IMR-90 (cell line): Measurements from ENCODE around the gene PTPRG. TPM values are rescaled to one million over a fixed set of nuclear protein-coding genes. Genes with fewer than 3 reads are reported as not detected.

Experiments used
- ATAC-seq: fragments of 200-7000 bp; cut with Tn5 transposase; 2 replicates; pipeline ENCODE4 v1.9.1; 2020; ENCODE audit warnings: low read depth, mild to moderate bottlenecking, moderate library complexity
- BruUV-seq: library from RNA; stranded (reverse); fragments of 400-500 nt; replicated peaks from 2 replicates; lab custom pipeline; 2021; lab: Mats Ljungman, UMichigan
- CTCF ChIA-PET: fragments of 300-600 bp; formaldehyde crosslinking; extraction: SDS; loops from one replicate; lab custom pipeline; 2021; ENCODE audit warnings: antibody characterized with exemption; lab: Yijun Ruan, JAX
- POLR2A ChIA-PET: fragments of 300-600 bp; sonication (Branson Sonifier 250); formaldehyde crosslinking; loops from one replicate; lab custom pipeline; 2022; ENCODE audit warnings: antibody characterized with exemption; ENCODE audit not compliant: unreplicated experiment; lab: Charles Lee
- DNase-seq: peaks from one replicate; pipeline ENCODE4 v3.0.0; 2013
- H2AFZ ChIP-seq: replicated peaks from 2 replicates; pipeline ENCODE3; 2013; ENCODE audit warnings: low read length, mild to moderate bottlenecking; ENCODE audit not compliant: poor library complexity
- H2AK5ac ChIP-seq: 2 replicates; pipeline ENCODE4 v1.6.1; 2013; ENCODE audit warnings: low read depth, low read length, inconsistent platforms
- H2AK9ac ChIP-seq: replicated peaks from 2 replicates; pipeline ENCODE3; 2013; ENCODE audit warnings: mild to moderate bottlenecking, low read depth, low read length, moderate library complexity; ENCODE audit not compliant: poor library complexity
- H2BK120ac ChIP-seq: 2 replicates; pipeline ENCODE4 v1.6.1; 2013; ENCODE audit warnings: low read depth, low read length, inconsistent platforms
- H2BK15ac ChIP-seq: 3 replicates; pipeline ENCODE4 v1.6.1; 2013; ENCODE audit warnings: low read depth, low read length, inconsistent platforms
- H2BK20ac ChIP-seq: 2 replicates; pipeline ENCODE4 v1.6.1; 2013; ENCODE audit warnings: low read depth, mild to moderate bottlenecking, inconsistent platforms, low read length, moderate library complexity
- H2BK5ac ChIP-seq: 2 replicates; pipeline ENCODE4 v1.6.1; 2013; ENCODE audit warnings: mild to moderate bottlenecking, low read depth, low read length, inconsistent platforms; ENCODE audit not compliant: poor library complexity, severe bottlenecking
- H3K14ac ChIP-seq: replicated peaks from 2 replicates; pipeline ENCODE4 v1.6.1; 2013; ENCODE audit warnings: low read depth, low read length, inconsistent platforms
- H3K18ac ChIP-seq: 2 replicates; pipeline ENCODE4 v1.6.1; 2013; ENCODE audit warnings: low read depth, low read length, control low read depth
- H3K23ac ChIP-seq: 2 replicates; pipeline ENCODE4 v1.6.1; 2013; ENCODE audit warnings: low read depth, low read length, inconsistent platforms
- H3K27ac ChIP-seq: 2 replicates; pipeline ENCODE4 v1.5.1; 2013; ENCODE audit warnings: mild to moderate bottlenecking, control low read depth, low read length; ENCODE audit not compliant: insufficient read depth
- H3K27me3 ChIP-seq: 2 replicates; pipeline ENCODE4 v1.6.1; 2013; ENCODE audit warnings: low read length; ENCODE audit not compliant: control insufficient read depth, insufficient read depth
- H3K36me3 ChIP-seq: 2 replicates; pipeline ENCODE4 v1.6.1; 2013; ENCODE audit warnings: low read length, mixed read lengths; ENCODE audit not compliant: control insufficient read depth, insufficient read depth
- H3K4ac ChIP-seq: 2 replicates; pipeline ENCODE4 v1.6.1; 2013; ENCODE audit warnings: low read depth, low read length, inconsistent platforms
- H3K4me1 ChIP-seq: 2 replicates; pipeline ENCODE4 v1.6.1; 2013; ENCODE audit warnings: low read length, mixed read lengths; ENCODE audit not compliant: control insufficient read depth, insufficient read depth
- H3K4me2 ChIP-seq: 2 replicates; pipeline ENCODE4 v1.6.1; 2013; ENCODE audit warnings: low read depth, mild to moderate bottlenecking, control low read depth, low read length, moderate library complexity
- H3K4me3 ChIP-seq: 2 replicates; pipeline ENCODE4 v1.5.1; 2013; ENCODE audit warnings: low read depth, mild to moderate bottlenecking, control low read depth, low read length, moderate library complexity; ENCODE audit not compliant: insufficient read depth
- H3K56ac ChIP-seq: 2 replicates; pipeline ENCODE4 v1.6.1; 2013; ENCODE audit warnings: low read length, inconsistent platforms; ENCODE audit not compliant: insufficient read depth; ENCODE audit errors: extremely low read depth
- H3K79me1 ChIP-seq, 2 experiments: 2 replicates each; pipeline ENCODE4 v1.6.1; 2013; ENCODE audit warnings: low read length in 2 of 2, inconsistent platforms in 1 of 2, low read depth in 1 of 2
- H3K9ac ChIP-seq: 2 replicates; pipeline ENCODE4 v1.6.1; 2013; ENCODE audit warnings: low read depth, low read length, control low read depth
- H3K9me1 ChIP-seq: 2 replicates; pipeline ENCODE4 v1.6.1; 2013; ENCODE audit warnings: low read length, inconsistent platforms; ENCODE audit not compliant: insufficient read depth
- H3K9me3 ChIP-seq: 2 replicates; pipeline ENCODE4 v1.6.1; 2013; ENCODE audit warnings: low read length; ENCODE audit not compliant: control insufficient read depth, insufficient read depth
- H4K20me1 ChIP-seq: 2 replicates; pipeline ENCODE4 v1.6.1; 2013; ENCODE audit warnings: low read length, inconsistent platforms; ENCODE audit not compliant: insufficient read depth
- H4K5ac ChIP-seq: 2 replicates; pipeline ENCODE4 v1.6.1; 2013; ENCODE audit warnings: mild to moderate bottlenecking, low read depth, low read length, control low read depth
- H4K8ac ChIP-seq, 2 experiments: 2 replicates each; pipeline ENCODE4 v1.6.1; 2013; ENCODE audit warnings: low read depth in 2 of 2, low read length in 2 of 2, control low read depth in 1 of 2, inconsistent platforms in 1 of 2
- H4K91ac ChIP-seq: 2 replicates; pipeline ENCODE4 v1.6.1; 2013; ENCODE audit warnings: low read depth, low read length, inconsistent platforms; ENCODE audit not compliant: insufficient read depth
- BHLHE40 ChIP-seq: fragments of 150-350 bp; IDR thresholded peaks from 2 replicates; pipeline ENCODE4 v1.6.1; 2016; ENCODE audit warnings: mild to moderate bottlenecking, low read depth, low read length
- CEBPB ChIP-seq: IDR thresholded peaks from 2 replicates; pipeline ENCODE4 v1.6.1; 2012; ENCODE audit warnings: low read depth, low read length, improper control_type of control experiment
- CHD1 ChIP-seq: IDR thresholded peaks from 2 replicates; pipeline ENCODE4 v1.6.1; 2012; ENCODE audit warnings: low read depth, low read length, improper control_type of control experiment
- ELK1 ChIP-seq: fragments of 150-350 bp; IDR thresholded peaks from 2 replicates; pipeline ENCODE4 v1.6.1; 2016; ENCODE audit warnings: low read depth, mild to moderate bottlenecking, low read length, moderate library complexity, borderline replicate concordance
- FOS ChIP-seq: fragments of 150-350 bp; IDR thresholded peaks from 2 replicates; pipeline ENCODE4 v1.6.1; 2016; ENCODE audit warnings: low read depth, low read length
- MAFK ChIP-seq: IDR thresholded peaks from 2 replicates; pipeline ENCODE4 v1.6.1; 2012; ENCODE audit warnings: low read depth, low read length, improper control_type of control experiment
- MAZ ChIP-seq: IDR thresholded peaks from 2 replicates; pipeline ENCODE4 v1.6.1; 2012; ENCODE audit warnings: low read depth, mild to moderate bottlenecking, low read length, improper control_type of control experiment, moderate library complexity, borderline replicate concordance
- MXI1 ChIP-seq: IDR thresholded peaks from 2 replicates; pipeline ENCODE4 v1.6.1; 2012; ENCODE audit warnings: low read depth, mild to moderate bottlenecking, low read length, moderate library complexity, borderline replicate concordance
- NFE2L2 ChIP-seq: fragments of 150-350 bp; IDR thresholded peaks from 2 replicates; pipeline ENCODE4 v1.6.1; 2016; ENCODE audit warnings: low read depth, mild to moderate bottlenecking, low read length
- POLR2A ChIP-seq: IDR thresholded peaks from 2 replicates; pipeline ENCODE4 v1.6.1; 2012; ENCODE audit warnings: mild to moderate bottlenecking, low read depth, low read length
- RAD21 ChIP-seq: IDR thresholded peaks from 2 replicates; pipeline ENCODE4 v1.6.1; 2012; ENCODE audit warnings: low read length, improper control_type of control experiment
- RCOR1 ChIP-seq: IDR thresholded peaks from 2 replicates; pipeline ENCODE4 v1.6.1; 2012; ENCODE audit warnings: mild to moderate bottlenecking, low read length, improper control_type of control experiment; ENCODE audit not compliant: insufficient replicate concordance
- RFX5 ChIP-seq: IDR thresholded peaks from 2 replicates; pipeline ENCODE4 v1.8.0; 2012; ENCODE audit warnings: low read depth, mild to moderate bottlenecking, low read length, moderate library complexity
- SMC3 ChIP-seq: fragments of 150-350 bp; IDR thresholded peaks from 2 replicates; pipeline ENCODE4 v1.6.1; 2016; ENCODE audit warnings: low read depth, mild to moderate bottlenecking, antibody characterized with exemption, low read length, moderate library complexity
- USF2 ChIP-seq: fragments of 150-350 bp; IDR thresholded peaks from 2 replicates; pipeline ENCODE4 v1.6.1; 2017; ENCODE audit warnings: mild to moderate bottlenecking, antibody characterized with exemption, low read length, low read depth
- WGBS, 2 experiments: methylation state at CpG; one replicate each; pipeline versions ENCODE4 v1.1.5 to v1.1.7; 2013; ENCODE audit warnings: missing lambda C conversion rate in 2 of 2; ENCODE audit not compliant: insufficient read length in 1 of 2; ENCODE audit errors: extremely low coverage in 2 of 2; 5-methylcytosine and 5-hydroxymethylcytosine counted together
- dilution Hi-C: fragments of 300-500 bp; cut with HindIII; formaldehyde crosslinking; loops from one replicate; pipeline ENCODE4 v1.14.3; 2018; ENCODE audit warnings: low sequenced_read_pairs; ENCODE audit not compliant: unreplicated experiment
- in situ Hi-C: fragments of 300-500 bp; cut with MboI; formaldehyde crosslinking; loops from 3 replicates; pipeline ENCODE4 v1.14.3; 2019; ENCODE audit warnings: low sequenced_read_pairs, inconsistent platforms, mixed read lengths
- intact Hi-C: fragments of 100-400 bp; cut with micrococcal nuclease; formaldehyde crosslinking; loops from 2 replicates; pipeline ENCODE4 v1.10.0; 2022
- polyA plus RNA-seq, 3 experiments: library from polyadenylated mRNA; depleted of rRNA; stranded (reverse); fragments of >200 nt; gene quantifications; 2 replicates each; pipeline ENCODE4 v1.2.3, GENCODE V29; 2012; ENCODE audit warnings: low replicate concordance in 1 of 3
- total RNA-seq: library from RNA; depleted of rRNA; stranded (reverse); fragments of >200 nt; gene quantifications from 2 replicates; pipeline ENCODE4 v1.2.3, GENCODE V29; 2012
- TF ChIP-seq, protein P1 (sequence below): conservative IDR thresholded peaks from 2 replicates; pipeline ENCODE4 v1.5.1; 2012; ENCODE audit warnings: mild to moderate bottlenecking, low read depth, low read length, improper control_type of control experiment

The PTPRG gene
- total and polyA plus RNA-seq, 2 of the 4 experiments (the other 2 are of a cell fraction) = 7.7 to 31.0 TPM

DNA sequence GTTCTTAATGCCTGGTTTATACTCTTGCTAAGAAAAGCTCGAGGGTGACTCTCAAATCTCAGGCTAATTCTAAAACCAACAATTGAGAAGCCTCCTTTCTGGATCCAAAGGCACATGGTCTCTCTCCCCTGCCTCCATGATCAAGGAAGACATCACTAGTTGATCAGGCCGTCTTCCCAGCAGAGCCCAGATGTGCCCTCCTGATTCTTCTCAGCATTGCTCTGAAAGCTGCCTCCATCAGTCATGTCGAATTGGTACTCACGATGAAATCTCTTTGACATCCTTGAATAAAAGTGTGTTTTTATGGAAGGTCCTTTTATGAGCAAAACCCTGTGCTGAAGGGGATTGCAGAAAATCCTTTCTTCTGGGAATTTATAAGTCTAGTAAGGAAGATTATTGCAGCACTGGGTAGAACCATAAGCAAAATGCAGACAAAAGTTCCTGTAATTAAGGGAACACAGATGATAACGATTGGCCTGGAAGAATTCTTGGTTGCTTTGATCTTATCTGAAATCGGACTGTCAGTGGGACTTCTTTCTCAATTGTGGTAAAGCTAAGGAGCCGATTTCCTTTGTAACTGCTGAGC, 345.9 kb downstream of the PTPRG start:
- no peak overlapping the region for H2BK20ac ChIP-seq
- peaks cover 5% of the 10 kb centered on the region for H3K9me1 ChIP-seq
- H3K4ac ChIP-seq = no peak overlapping the region
- H3K27ac ChIP-seq = no peak overlapping the region
- 94% methylated on average over 2 of the region's 7 CpGs; no CpG with 5 or more reads in 1 of the 2 experiments for WGBS, 2 experiments
- in situ Hi-C loops (no loop called here), dilution Hi-C loops (no loop called here), intact Hi-C loops (no loop called here)
- H2BK120ac ChIP-seq = no peak overlapping the region
- H4K5ac ChIP-seq = no peak overlapping the region
- no peak overlapping the region for H3K4me2 ChIP-seq
- H3K79me1 ChIP-seq = peaks cover 9 to 24% of the 10 kb centered on the region in 2 experiments
- H3K18ac ChIP-seq = no peak overlapping the region
- H4K20me1 ChIP-seq = peaks cover 11% of the 10 kb centered on the region; the same call in 1 of the 2 replicates
- H4K91ac ChIP-seq = no peak overlapping the region
- H3K9me3 ChIP-seq = no peaks in the 10 kb centered on the region
- H3K36me3 ChIP-seq = no peaks in the 10 kb centered on the region
- ATAC-seq = no peak
- no peak overlapping the region for H2AK9ac ChIP-seq
- TF ChIP-seq CEBPB (no peak), CHD1 (no peak), MAZ (no peak), MAFK (no peak), ELK1 (no peak), RFX5 (no peak), BHLHE40 (no peak), POLR2A (no peak), RCOR1 (no peak), SMC3 (no peak), NFE2L2 (no peak), USF2 (no peak), MXI1 (no peak), FOS (no peak), RAD21 (no peak)
- TF ChIP-seq, protein P1, sequence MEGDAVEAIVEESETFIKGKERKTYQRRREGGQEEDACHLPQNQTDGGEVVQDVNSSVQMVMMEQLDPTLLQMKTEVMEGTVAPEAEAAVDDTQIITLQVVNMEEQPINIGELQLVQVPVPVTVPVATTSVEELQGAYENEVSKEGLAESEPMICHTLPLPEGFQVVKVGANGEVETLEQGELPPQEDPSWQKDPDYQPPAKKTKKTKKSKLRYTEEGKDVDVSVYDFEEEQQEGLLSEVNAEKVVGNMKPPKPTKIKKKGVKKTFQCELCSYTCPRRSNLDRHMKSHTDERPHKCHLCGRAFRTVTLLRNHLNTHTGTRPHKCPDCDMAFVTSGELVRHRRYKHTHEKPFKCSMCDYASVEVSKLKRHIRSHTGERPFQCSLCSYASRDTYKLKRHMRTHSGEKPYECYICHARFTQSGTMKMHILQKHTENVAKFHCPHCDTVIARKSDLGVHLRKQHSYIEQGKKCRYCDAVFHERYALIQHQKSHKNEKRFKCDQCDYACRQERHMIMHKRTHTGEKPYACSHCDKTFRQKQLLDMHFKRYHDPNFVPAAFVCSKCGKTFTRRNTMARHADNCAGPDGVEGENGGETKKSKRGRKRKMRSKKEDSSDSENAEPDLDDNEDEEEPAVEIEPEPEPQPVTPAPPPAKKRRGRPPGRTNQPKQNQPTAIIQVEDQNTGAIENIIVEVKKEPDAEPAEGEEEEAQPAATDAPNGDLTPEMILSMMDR = no peak
- no peaks in the 10 kb centered on the region for H3K27me3 ChIP-seq
- H3K4me3 ChIP-seq = no peak overlapping the region
- H2AK5ac ChIP-seq = no peak overlapping the region
- H2AFZ ChIP-seq = no peak overlapping the region
- no peak overlapping the region for H3K56ac ChIP-seq
- H3K4me1 ChIP-seq = peaks cover 2% of the 10 kb centered on the region; the same call in 1 of the 2 replicates
- H3K14ac ChIP-seq = no peak overlapping the region
- H3K23ac ChIP-seq = no peak overlapping the region
- H3K9ac ChIP-seq = no peak overlapping the region
- BruUV-seq = no TSS peak
- H4K8ac ChIP-seq = no peak overlapping the region
- POLR2A ChIA-PET = no interaction called here
- H2BK15ac ChIP-seq = no peak overlapping the region
- no peak for DNase-seq
- H2BK5ac ChIP-seq = no peak overlapping the region
- CTCF ChIA-PET = interaction anchor here (1.2 kb wide), 1 partner anchor 13 kb away, joined by 3 read pairs; no protein-coding TSS in a partner anchor
